Caki2 (cell line): Measurements from ENCODE around the gene ARHGAP19. TPM values are rescaled to one million over a fixed set of nuclear protein-coding genes. Genes with fewer than 3 reads are reported as not detected.

ENCODE experiments used
- DNase-seq: peaks from one replicate; pipeline ENCODE4 v3.0.0-alpha.2; 2015; ENCODE audit warnings: low read depth
- in situ Hi-C: cut with HindIII; loops from 2 replicates; pipeline ENCODE4 v1.10.0; 2016; ENCODE audit warnings: low sequenced_read_pairs, low pct_unique_long_range_greater_than_20kb, mixed read lengths
- total RNA-seq: library from RNA; depleted of rRNA; stranded (reverse); fragments of >200 nt; shearing (Covaris generic); gene quantifications from 2 replicates; pipeline ENCODE4 v1.2.3, GENCODE V29; 2014; ENCODE audit warnings: low replicate concordance

Gene ARHGAP19
- total RNA-seq, 1 experiment from 2014 or later: 1.7 TPM

GRCh38 chr10:97255512-97256293 lies 36.7 kb downstream of the ARHGAP19 start:
- in situ Hi-C loops: no loop called here
- no peak for DNase-seq

DNA sequence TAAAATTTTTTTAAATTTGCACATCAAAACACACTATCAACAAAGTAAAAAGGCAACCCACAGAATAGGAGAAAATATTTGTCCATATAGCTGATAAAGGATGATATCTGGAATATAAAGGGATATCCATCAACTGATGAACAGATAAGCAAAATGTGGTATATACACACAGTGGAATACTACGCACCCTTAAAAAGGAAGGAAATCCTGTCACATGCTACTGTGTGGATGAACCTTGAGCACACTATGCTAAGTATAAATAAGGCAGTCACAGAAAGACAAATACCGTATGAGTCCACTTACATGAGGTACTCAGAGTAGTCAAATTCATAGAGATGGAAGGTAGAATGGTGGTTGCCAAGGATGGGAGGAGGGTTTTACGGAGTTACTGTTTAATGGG lies 37.7 kb downstream of the ARHGAP19 start:
- in situ Hi-C loops: no loop called here
- DNase-seq: no peak

- in situ Hi-C loops: no loop called here
- DNase-seq: no peak
Measured at GRCh38 chr10:97250952-97251351, 41.5 kb downstream of the ARHGAP19 start.

DNA sequence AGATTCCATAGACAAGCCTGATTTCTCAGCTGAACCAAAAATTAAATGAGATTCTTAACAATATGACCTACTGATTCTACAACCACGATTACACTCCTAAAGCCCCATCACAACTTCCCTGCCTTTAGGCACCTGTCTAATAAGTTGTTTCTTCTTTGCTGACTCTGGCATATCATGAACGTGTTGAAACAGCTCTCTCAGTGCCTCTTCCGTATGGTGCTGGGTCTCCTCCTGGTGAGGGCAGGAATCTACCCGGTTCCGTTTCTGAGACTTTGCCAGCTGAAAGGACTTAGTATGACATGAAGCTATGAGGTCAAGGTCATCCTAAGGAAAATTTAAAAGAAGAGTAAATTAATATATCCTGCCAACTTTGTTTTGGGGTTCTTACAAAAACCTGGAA lies 48.6 kb downstream of the ARHGAP19 start:
- no peak for DNase-seq
- in situ Hi-C loops: no loop called here

GRCh38 chr10:97238855-97239254 lies 53.6 kb downstream of the ARHGAP19 start:
- in situ Hi-C loops: no loop called here
- DNase-seq: no peak

GRCh38 chr10:97235353-97235752 lies 57.1 kb downstream of the ARHGAP19 start:
- no peak for DNase-seq

GRCh38 chr10:97234400-97234799 lies 58.0 kb downstream of the ARHGAP19 start:
- in situ Hi-C loops: no loop called here

More at GRCh38 chr10:97235353-97235752, 57.1 kb downstream of the ARHGAP19 start:
- in situ Hi-C loops: no loop called here

DNA sequence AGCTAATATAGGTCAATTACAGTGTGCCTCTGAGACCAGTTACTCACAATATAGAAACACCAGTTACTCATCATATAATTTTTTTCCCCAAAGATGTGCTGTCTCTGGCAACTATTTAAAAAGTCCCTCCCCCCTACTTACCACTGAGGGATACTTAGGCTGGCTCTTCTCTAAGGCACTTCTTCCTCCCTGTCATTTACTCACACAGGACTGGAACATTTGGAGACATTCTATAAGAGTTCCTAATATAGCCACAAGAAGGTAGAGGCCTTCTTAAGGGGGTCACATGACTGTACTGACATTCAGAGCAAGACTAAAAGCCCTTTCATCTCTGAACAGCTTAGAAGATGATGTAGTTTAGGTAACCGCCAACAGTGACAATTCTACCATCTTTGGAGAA lies 62.3 kb downstream of the ARHGAP19 start:
- no peak for DNase-seq
- in situ Hi-C loops: no loop called here

More at GRCh38 chr10:97234400-97234799, 58.0 kb downstream of the ARHGAP19 start:
- DNase-seq: no peak

- DNase-seq: peak; percentile 37
- in situ Hi-C loops: no loop called here
Measured at GRCh38 chr10:97229322-97230015, 63.0 kb downstream of the ARHGAP19 start.

GRCh38 chr10:97228775-97229157 lies 63.7 kb downstream of the ARHGAP19 start:
- DNase-seq: no peak
- in situ Hi-C loops: no loop called here

DNA sequence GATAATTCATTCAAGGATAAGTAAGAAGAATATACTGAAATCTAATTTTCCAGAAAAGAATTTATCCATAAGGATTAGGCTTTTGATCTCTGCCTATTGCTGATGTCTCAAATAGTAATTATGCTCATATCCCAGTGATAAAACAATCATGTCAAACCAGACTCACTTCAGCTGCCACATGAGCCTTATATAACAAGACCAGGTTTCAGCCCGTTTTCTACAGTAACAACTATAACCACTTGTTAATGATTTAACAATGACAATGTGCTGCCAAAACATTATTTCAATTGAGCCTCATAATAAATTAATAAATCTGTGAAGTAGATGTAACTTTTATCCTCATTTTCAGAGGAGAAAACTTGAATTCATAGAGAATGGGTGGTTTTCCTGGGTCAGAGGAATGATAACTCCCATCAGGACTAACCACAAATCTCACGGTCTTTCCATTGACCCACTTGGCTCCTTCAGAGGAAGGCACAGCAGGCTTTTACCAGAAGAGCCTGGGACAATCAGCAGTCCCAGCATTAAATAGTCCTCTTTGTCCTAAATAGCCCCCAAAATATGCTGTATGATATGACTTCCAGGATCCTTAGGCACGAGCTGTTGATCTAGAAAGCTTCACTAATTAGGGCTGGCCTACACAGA lies 64.2 kb downstream of the ARHGAP19 start:
- DNase-seq: no peak
- in situ Hi-C loops: no loop called here

- DNase-seq: no peak
Measured at GRCh38 chr10:97226398-97226797, 66.0 kb downstream of the ARHGAP19 start.

GRCh38 chr10:97224483-97225435 lies 67.7 kb downstream of the ARHGAP19 start:
- no peak for DNase-seq
- in situ Hi-C loops: no loop called here

More at GRCh38 chr10:97226398-97226797, 66.0 kb downstream of the ARHGAP19 start:
- in situ Hi-C loops: no loop called here

DNA sequence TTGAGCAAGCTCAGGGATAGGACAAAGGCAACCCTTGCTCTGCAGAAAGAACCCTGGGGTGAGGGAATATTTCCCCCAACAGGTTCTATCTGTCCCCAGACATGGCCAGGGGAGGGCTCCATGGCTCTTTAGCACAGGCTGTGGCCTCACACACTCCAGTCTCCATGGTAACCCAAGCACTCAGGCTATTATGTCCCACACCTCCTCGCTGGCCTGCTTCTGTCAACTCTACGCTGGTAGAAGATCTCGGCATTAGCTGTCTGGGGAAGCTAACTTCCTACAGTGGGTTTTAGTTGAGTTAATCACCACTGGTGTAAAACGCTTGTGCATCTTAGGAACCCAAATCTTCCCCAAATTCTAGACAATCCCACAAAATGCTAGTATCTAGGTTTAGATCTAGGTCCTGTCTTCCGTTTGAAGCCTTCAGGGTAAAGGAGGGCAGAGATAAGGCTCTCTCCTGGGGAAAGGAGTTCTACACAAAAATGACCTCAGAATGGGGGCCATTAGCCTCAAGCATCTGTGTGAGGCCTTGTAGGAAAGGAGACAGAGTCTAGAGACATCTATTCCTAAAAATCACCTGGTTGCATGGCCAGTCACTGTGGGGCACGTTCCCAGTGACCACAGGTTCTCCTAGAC lies 70.0 kb downstream of the ARHGAP19 start:
- in situ Hi-C loops: no loop called here
- no peak for DNase-seq

DNA sequence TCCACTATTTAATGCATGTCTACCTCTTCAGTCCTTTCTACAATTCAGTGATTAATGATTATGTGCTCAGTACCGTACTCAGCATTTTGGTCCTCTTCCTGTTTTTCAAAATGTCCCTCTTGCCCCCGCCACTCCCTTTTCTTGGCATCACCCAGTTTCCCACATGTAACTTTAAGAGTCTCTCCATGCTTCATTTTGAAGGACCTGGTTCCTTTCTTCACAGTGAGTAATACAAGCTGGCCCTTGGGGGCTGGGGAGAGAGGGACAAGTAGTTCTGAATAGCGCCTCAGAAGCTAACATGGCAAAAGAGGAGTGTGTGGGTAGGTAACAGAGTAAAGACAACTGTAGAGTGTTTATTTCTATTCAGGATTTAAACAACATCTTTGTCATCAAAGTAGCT lies 72.1 kb downstream of the ARHGAP19 start:
- DNase-seq: no peak
- in situ Hi-C loops: no loop called here

GRCh38 chr10:97217299-97217698 lies 75.1 kb downstream of the ARHGAP19 start:
- in situ Hi-C loops: no loop called here

DNA sequence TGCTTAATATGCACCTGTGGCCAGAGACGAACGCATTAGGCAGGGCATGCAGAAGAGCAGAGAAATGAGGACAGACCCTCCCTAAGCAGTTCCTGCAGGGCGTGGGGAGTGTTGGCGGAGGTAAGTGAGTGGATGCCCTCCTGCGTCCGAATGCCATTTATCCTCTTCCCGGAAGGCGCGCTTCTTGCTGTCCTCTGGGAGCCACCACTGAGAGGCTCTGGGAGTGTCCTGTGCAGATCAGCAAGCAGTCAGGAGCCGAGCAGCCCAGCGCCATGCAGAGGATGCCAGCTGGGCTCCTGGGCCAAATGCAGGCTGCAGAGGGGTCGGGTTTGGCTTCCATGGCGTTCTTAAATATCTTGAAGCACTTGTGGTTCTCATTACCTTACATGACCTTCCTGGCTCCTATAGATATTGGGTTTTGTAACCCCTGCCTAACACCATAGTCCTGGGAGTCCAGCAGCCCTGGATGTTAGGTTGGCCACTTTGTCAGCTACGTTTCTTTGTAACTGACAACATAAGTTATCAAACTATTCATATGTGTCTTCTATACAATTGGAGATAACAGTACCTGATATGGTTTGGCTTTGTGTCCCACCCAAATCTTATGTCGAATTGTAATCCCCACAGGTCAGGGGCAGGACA lies 76.7 kb downstream of the ARHGAP19 start:
- no peak for DNase-seq
- in situ Hi-C loops: no loop called here

More at GRCh38 chr10:97217299-97217698, 75.1 kb downstream of the ARHGAP19 start:
- no peak for DNase-seq
